ENCODE data around the gene ANKFY1. TPM values are rescaled to one million over a fixed set of nuclear protein-coding genes. Genes with fewer than 3 reads are reported as not detected.
A peak's percentile ranks its signal among the peaks of the same experiment; 100 is the strongest.
"Not testable (repeated sequence)": the region's sequence is repeated elsewhere in the genome, so short reads cannot be mapped to it uniquely, and the experiment has no call there.

The ANKFY1 gene
- total RNA-seq, 1 experiment from 2014 or later = 12.0 TPM

DNA sequence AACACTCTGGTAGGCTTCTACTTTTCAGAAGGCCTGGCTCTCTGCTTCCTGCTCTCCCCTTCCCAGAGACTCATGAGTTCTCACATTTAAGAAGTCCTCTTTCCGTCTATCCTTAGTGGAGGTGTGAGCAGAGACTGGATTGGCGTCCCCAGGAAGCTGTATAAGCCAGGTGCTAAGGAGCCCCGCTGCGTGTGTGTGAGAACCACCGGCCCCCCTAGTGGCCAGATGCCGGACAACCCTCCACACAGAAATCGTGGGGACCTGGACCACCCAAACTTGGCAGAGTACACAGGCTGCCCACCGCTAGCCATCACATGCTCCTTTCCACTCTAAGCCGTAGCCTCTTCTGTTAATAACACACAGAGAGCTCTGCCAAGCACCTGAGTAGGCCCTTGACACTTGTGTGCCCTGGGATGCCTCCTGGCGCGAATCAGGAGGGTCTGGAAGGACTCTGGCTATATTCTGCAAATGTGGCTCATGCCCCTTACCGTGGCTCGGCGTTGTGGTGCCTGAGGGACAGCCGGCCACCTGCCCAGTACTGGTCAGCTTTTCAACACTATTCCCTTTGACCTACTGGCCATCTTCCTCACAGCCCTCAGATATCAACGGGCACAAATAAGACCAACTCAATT, 106.9 kb downstream of the ANKFY1 start:
- no peak for DNase-seq (ENCODE audit: low spot score)

DNA sequence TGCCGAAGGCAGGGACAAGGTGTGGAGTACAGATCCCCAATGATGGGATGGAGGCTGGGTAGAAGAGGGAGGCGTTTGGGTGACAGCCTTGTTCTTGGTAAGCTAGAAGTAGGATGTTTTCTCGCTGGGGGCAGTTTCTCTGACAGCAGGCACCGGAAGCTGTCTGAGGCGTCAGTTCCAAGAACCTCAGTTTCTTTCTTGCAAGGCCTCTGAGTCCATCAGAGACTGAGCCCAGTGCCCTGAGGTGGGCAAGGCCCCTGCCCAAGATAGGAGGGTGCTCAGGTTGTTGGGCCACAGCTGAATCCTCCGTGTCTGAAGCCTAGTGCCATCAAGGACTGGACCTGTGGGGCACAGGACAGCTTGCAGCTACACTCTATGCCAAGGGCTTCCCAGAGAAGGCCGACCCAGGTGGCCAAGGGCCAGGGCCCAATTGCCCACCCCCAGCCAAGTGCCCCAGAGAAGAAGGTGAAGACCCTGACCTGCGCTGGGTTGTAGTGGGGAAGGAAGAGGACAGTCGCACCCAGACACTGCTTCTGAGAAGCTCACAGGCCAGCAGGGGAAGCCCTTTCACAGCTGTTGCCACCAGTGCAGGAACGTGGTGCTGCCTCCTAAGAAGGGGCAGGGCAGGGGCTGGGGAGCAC, 107.7 kb downstream of the ANKFY1 start:
- DNase-seq (ENCODE audit: low spot score) = no peak

DNA sequence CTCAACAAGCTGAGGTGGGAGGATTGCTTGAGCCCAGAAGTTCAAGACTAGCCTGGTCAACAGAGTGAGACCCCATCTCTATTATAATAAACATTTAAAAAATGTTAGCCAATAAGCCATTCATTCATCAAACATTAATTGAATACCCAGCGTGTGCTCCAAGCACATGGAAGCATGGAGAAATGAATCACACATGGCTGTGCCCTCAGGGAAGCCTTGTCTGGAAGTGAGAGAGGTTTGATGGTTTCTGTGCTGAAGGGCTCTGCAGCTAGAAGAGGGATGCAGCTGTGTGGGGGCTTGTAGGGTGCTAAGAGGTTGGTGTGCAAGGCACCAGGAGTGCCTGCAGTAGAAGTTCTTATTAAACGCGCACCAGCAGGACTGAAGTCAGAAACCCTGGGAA, 109.6 kb downstream of the ANKFY1 start:
- DNase-seq (ENCODE audit: low spot score) = no peak

DNA sequence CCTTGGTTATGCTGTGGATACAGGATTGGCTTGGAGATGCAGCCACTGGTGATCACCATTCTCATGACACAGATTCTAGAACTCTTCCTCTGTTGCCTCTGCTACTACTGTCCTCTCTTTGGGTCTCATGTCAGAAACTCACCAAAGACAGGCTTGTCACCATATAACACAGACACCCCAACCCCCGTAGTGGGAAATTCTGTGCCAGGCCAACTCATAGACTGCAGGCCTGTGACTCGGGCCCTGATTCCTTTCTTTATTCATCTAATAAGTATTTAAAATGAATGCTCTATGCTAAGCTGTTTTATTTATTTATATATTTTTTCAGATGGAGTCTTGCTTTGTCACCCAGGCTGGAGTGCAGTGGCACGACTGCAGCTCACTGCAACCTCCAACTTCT, 111.3 kb downstream of the ANKFY1 start:
- no peak for DNase-seq (ENCODE audit: low spot score)

DNA sequence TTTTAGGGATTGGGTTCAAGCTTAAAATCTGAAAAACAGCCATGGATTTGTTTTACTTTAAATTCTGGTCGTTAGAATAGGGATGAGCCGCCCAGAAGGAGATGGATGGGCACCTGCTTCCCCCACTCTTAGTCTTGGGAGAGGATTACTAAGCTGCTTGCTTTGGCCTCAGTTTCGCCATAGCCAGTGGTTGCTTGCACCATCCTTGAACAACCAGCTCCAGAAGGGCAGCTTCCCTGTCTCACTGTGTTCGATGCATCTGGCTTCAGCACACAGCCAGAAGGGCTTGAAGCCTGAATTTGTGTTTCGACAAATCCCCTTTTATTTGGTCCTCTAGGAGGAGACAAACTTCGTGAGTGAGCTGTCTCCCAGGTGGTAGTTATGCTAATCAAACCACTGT, 113.7 kb downstream of the ANKFY1 start:
- DNase-seq (ENCODE audit: low spot score) = no peak

DNA sequence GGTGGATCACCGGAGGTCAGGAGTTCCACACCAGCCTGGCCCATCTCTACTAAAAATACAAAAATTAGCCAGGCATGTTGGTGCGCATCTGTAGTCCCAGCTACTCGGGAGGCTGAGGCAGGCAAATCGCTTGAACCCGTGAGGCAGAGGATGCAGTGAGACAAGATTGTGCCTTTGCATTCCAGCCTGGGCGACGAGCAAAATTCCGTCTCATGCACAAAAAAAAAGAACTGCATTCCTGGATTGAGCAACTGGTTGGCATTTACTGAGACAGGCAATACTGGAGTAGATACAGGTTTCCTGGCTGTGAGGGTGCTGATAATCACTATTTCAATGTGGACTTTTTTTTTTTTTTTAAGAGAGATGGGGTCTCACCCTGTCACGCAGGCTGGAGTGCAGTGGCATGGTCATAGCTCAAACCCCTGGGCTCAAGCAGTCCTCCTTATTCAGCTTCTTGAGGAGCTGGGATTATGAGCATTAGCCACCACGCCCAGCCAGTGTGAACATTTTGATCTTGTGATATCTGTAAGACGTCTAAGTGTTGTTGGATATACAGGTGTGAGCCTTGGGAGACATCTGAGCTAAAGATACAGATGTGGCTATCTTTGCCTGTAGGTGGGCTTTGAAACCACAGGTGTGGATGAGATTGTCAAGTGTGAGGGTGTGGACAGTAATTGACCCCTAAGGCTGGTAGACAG, 115.0 kb downstream of the ANKFY1 start:
- no peak for DNase-seq (ENCODE audit: low spot score)

DNA sequence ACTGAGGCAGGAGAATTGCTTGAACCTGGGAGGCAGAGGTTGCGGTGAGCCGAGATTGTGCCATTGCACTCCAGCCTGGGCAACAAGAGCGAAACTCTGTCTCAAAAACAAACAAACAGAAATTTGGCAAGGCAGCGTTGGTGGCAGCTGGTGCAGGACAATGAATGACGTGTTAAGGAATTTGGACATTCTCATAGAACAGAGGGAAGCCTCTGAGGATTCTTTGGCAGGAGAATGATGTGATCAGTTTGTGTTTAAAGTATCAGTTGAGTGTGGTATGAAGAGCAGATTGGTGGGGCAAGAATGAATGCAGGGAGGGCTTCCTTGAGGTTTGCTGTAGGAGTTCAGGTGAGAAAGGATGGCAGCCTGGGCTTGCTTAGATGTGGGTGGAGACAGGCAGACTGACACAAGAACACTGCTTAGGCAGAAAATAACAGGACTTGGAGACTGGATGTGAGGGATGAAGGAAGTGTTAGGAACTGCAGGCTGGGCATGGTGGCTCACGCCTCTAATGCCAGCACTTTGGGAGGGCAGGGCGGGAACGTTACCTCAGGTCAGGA, 115.9 kb downstream of the ANKFY1 start:
- DNase-seq (ENCODE audit: low spot score) = no peak

DNA sequence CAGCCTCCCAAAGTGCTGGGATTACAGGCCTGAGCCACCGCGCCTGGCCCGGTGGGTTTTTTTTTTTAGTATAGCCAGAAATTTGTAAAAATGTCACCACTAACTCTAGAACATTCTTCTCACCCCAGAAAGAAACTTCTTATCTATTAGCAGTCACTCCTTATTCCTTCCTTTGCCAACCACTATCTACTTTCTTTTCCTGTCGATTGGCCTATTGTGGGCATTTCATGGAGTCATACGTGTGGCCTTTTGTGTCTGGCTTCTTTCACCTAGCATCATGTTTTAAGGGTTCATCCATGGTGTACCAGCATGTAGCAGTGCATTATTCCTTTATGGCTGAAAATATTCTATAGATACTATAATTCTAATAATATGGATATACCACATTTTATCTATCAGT, 117.1 kb downstream of the ANKFY1 start:
- no peak for DNase-seq (ENCODE audit: low spot score)

DNA sequence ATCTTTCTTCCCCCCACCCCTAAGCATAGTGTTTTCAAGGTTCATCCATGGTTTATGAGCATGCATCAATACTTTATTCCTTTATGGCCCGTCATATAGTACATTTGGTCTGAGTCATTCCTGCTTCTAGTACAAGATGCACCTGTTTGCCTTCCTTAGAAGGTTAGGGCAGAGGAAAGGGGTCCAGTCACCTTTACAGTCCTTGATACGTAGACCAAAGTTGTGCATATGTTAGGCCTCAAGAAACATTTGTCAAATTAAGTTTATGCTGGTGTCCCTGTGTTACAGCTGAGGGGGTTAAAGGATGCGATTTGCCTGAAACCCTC, 119.4 kb downstream of the ANKFY1 start:
- DNase-seq (ENCODE audit: low spot score) = no peak

DNA sequence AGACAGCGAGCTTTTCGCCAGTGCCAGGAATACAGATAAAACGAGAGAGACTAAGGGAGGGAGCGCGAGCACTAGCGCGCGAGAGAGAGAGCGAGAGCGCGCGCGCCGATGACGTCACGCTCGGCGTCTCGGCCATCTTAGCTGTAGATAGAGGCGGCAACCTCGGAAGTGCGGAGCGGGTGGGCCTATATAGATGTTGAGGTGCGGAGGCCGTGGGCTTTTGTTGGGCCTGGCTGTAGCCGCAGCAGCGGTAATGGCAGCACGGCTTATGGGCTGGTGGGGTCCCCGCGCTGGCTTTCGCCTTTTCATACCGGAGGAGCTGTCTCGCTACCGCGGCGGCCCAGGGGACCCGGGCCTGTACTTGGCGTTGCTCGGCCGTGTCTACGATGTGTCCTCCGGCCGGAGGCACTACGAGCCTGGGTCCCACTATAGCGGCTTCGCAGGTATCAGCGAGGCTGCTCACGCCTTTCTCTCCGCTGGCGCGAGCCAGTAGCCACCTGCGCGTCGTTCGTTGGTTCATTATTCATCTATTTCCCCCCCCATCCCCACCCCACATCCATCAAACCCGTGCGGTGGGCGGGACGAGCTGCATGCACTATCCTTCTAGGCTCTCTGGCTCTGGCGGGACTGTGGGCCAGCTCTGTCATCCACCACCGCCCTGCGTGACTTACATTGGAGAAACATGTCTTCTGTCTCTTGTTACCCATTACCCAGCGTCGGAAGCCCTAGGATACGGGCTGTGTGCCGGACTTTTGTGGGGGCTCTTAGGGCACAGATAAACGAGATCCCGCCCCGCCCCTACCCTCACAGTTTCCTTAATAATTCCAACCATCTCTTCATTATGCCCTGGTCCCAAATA, 120.0 kb downstream of the ANKFY1 start:
- DNase-seq (ENCODE audit: low spot score) = peak; percentile 84

DNA sequence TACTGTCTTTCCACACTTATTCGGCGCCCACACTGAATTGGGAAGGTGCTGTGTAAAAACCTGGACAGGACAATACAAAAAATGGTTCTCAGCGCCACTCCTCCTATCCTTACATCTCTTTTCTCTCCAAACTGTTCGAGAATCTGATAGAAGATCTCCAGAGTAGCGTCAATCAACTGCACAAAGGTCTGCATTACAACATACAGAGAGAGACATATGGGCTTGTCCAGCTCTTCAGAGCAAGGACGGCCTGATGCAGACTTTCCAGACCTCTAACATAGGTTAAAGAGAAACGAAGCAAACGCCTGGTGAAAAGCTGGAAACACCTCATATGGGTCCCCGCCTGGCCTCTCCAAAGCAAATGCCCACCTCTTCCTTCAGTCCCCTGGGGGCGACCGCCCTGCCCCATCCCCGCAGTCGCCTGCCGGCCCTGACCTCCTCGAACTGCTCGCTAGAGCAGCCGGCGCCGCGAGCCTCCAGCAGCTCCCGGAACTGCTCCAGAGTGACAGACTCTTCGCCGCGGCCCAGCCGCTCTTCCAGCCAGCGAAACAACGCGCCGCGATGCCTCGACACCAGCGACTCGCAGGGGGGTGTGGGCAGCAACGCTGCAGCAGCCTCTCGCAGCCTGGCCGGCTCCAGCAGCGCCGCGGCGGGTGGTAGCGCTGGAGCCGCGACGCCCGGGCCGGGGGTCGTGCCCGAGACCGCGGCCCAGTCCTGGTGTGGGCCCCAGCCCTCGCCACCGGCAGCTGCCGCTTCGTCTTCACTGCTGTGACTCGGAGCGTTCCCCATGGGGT, 121.5 kb downstream of the ANKFY1 start:
- DNase-seq (ENCODE audit: low spot score) = no peak

DNA sequence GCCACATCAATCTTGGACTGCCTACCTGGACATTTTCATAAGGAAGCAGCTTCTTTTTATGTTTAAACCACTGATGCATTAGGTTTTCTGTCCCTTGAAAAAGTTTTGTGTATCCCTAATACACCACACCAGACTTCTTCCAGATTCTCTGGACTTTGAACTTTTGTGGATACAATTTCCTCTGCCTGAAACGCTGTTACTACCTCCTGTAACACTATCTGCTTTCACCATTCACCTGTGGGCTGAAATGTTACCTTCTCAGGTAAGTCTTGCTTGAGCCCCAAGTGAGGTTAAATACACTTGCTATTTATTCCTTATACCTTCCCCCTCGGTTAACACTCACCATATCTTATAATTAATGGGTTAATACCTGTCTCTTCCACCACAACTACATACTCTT, 123.7 kb downstream of the ANKFY1 start:
- DNase-seq (ENCODE audit: low spot score) = no peak

DNA sequence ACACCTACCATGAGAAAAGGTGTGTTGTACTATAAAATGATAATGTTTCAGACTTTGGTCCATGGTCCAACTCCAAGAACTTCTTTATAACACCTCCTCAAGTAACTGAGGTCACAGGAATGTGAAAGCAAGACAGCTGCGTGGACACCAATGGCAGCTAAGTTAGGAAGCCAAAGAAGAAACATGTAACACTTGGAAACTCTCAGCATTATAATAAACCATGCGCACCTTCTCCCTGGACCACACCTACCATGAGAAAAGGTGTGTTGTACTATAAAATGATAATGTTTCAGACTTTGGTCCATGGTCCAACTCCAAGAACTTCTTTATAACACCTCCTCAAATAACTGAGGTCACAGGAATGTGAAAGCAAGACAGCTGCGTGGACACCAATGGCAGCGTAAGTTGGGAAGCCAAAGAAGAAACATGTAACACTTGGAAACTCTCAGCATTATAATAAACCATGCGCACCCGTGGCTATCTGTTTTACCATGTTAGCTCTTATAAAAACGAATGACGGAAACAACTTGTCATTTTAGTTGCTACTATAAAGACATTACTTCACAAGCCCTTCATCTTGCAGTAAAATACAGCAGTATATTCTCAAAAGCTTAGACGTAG, 124.8 kb downstream of the ANKFY1 start:
- DNase-seq (ENCODE audit: low spot score) = not testable (repeated sequence)

DNA sequence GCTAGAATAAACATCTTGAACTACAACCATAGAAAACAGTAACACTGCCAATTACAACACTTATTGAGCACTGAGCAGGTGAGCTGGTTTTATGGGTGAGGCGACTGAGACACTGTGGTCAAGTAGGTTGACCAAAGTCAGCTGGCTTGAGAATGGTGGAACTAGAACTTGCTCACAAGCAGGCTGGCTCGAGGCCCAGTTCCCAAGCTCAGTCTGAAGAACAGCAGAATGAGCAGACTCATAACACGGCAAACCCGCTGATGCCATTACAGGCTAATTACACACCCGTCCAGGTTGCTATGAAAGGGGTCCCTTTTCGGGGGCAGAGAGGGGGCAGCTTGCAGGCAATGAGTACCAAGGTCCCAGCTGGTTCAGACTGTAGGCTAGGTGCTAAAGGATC, 127.4 kb downstream of the ANKFY1 start:
- no peak for DNase-seq (ENCODE audit: low spot score)

DNA sequence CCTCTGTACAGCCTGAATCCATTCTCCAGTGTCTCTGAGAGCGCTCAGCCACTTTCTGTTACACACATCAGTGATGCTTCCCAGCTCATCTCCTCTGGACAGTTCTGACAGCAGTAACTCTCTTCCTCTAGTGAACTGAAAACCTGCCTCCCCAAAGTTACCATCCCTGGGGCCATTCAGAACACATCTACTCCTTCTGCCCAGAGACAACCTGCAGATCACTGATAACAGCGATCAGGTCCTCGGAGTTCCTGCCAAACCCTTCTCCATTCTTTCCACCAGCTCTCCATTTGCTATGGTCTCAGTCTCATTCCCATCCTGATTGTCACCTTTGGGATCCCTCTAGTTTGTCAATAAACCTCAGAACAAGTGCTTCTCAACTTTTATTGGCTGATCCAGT, 128.3 kb downstream of the ANKFY1 start:
- no peak for DNase-seq (ENCODE audit: low spot score)

DNA sequence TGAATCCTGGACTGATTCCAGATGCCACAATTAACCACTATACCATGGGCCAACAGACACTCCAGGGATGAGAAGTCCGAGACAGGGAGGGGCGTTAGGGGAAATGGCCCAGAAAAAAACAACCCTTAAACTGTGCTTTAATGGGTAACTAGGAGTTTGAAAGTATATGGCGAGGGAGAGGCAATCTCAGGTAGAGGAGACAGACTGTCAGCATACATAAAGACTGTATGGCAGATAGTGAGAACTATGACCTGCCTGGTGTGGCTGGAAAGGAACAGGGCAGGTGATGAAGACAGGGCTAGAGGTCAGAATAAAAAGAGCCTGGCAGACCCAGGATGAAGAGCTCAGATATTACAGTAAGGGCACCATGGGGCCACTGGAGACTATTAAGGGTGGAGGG, 129.1 kb downstream of the ANKFY1 start:
- no peak for DNase-seq (ENCODE audit: low spot score)

DNA sequence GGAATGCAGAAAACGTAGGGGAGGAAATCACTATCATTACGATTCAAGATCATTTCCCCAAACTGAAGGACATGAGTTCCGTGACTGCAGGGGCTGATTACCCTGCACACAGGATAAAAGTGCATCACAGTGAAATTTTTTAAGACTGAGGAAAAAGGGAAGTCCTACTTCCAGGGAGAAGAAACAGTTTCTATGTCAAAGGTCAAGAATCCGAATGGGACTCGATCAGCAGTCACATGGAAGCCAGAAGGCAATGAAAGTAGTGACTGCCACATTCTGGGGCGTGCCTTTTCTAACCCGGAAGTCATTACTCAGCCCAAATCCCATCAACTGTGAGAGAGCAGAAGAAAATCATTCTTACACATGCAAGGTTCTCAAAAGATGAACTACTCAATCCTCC, 133.1 kb downstream of the ANKFY1 start:
- no peak for DNase-seq (ENCODE audit: low spot score)

DNA sequence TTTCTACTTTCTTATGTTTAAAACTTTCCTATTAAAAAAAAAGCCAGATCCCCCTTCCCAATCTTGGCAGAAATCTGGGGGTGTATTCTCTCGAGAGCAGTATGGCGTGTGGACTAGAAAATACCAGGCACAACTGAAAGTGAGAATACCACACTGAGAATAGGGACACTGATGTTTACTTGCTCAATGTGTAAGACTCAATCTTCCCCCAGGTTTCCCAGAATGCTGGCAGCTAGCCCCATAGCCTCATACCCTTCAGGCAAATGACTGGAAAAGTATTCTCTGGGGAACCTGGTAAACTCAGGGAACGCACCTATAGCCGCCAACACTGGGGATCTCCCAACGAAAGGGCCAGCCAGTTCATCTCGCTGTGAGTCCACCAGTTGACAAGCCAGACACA, 136.2 kb downstream of the ANKFY1 start:
- DNase-seq (ENCODE audit: low spot score) = no peak

DNA sequence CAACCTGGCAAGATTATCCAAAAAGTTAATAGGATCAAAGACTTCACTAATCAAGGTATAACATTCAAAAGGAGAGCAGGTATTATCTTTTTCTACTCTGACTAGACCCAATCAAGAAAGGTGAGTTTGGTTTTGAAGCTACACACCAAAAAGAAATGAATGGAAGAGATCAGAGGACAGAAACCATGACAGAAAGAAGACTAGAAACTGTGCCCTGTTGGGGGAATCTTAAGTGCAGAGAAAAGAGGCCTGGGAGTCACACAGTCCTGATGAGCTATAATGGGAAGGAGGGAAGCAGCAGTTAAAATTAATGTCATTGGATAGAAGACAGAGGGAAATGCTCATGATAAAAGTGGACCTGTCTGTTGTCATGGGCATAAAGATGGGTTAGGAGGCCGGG, 138.2 kb downstream of the ANKFY1 start:
- no peak for DNase-seq (ENCODE audit: low spot score)

DNA sequence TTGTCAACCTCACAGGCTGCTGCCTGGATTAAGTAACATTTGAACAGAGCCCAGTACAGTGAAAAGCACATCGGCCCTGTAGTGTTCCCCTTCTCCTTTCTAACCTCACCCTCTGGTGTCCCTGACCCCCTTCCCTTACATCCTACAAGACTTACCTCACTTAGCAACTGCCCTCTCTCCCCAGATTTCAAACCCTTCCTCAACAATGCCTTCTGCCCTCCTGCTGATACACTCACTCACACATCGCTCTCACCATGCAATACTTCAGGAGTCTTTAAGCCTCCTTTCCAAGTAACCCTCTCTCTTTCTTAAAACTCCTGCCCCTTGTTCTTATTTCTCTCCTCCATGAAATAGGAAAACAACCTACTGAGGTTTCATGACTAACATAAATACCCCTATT, 138.8 kb downstream of the ANKFY1 start:
- DNase-seq (ENCODE audit: low spot score) = no peak

DNA sequence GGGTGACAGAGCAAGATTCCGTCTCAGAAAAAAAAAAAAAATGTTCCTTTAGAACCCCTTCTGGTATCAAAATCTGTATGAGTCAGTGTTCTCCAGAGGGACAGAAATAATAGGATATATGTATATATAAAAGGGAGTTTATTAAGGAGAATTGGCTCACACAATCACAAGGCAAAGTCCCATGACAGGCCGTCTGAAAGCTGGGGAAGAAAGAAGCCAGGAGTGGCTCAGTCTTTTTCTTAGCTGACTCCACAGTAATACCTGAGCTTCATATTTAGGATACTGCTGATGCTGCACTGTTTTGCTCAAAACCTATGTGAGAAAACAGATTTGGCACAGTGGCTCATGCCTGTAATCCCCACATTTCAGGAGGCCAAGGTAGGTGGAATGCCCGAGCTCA, 143.4 kb downstream of the ANKFY1 start:
- DNase-seq (ENCODE audit: low spot score) = no peak
